GM19395 (cell line): ENCODE results near the gene KCNN1.
"Not testable (repeated sequence)": the region's sequence is repeated elsewhere in the genome, so short reads cannot be mapped to it uniquely, and the experiment has no call there.

Experiments
- ATAC-seq: cut with Tn5 transposase; IDR thresholded peaks from one replicate; pipeline ENCODE4 v1.9.1; 2021; ENCODE audit warnings: mild to moderate bottlenecking, moderate library complexity; ENCODE audit not compliant: unreplicated experiment

The KCNN1 gene

DNA sequence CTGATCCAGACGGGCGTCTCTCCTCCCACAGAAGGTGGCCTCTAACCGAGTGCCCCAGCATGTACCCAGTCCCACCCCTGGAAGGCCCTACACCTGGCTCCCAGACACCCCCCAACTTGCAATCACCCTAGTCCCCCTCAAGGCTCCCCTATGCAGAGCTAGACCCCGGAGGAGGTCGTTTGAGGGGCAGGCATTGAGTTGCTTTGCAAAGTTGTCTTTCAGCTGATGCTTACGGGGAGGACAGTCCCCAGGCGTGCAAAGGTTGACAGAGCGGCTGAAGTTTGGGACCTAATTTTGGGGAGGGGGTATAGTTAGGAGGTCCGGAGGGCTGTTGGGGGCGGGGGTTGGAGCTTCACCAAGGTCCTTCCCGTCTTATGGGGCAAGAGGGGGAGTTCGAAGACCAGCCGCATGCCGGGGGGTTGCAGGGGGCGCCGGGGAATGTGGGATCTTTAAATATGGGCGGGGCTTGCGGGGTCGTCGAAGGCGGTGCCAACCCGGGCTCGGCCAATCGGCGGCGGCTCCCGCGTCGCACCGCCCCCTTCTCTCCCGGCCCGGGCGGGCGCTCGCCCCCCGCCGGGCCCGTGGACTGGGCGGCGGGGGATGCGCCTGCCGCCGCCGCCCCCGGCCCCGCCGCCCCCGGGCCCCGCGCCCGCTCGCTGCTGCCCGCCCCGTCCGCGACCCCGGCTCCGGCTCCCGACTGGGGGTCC is at the start of gene KCNN1:
Gene KCNN1 (plus strand): TSS at position 558 of the 707 bp plus-strand sequence. CDS start 6,782 bp downstream, outside the sequence.
- no peak for ATAC-seq

DNA sequence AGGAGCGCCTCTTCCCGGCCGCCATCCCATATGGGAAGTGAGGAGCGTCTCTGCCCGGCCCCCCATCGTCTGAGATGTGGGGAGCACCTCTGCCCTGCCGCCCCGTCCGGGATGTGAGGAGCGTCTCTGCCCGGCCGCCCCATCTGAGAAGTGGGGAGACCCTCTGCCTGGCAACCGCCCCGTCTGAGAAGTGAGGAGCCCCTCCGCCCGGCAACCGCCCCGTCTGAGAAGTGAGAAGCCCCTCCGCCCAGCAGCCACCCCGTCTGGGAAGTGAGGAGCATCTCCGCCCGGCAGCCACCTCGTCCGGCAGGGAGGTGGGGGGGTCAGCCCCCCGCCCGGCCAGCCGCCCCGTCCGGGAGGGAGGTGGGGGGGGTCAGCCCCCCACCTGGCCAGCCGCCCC is 48.8 kb upstream of the KCNN1 start:
- not testable (repeated sequence) for ATAC-seq

DNA sequence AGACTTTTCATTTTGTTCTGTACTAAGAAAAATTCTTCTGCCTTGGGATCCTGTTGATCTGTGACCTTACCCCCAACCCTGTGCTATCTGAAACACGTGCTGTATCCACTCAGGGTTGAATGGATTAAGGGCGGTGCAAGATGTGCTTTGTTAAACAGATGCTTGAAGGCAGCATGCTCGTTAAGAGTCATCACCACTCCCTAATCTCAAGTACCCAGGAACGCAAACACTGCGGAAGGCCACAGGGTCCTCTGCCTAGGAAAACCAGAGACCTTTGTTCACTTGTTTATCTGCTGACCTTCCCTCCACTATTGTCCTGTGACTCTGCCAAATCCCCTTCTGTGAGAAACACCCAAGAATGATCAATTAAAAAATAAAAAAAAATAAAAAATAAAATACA is 47.8 kb upstream of the KCNN1 start:
- not testable (repeated sequence) for ATAC-seq

DNA sequence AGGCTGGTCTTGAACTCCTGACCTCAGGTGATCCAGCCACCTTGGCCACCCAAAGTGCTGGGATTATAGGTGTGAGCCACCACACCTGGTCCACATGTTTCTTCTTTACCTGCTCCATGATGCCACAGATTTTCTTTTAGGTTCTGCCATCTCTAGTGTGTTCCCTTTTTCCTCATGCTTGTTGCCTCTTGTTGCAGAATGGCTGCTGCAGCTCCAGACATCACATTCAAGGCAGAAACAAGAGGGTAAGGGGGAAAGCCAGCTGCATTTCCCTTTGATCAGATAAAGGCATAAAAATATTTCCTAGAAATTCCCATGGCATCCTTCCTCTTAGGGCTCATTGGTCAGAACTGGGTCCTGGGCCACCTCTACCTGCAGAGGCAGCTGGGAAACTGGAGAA is 46.4 kb upstream of the KCNN1 start:
- no peak for ATAC-seq

DNA sequence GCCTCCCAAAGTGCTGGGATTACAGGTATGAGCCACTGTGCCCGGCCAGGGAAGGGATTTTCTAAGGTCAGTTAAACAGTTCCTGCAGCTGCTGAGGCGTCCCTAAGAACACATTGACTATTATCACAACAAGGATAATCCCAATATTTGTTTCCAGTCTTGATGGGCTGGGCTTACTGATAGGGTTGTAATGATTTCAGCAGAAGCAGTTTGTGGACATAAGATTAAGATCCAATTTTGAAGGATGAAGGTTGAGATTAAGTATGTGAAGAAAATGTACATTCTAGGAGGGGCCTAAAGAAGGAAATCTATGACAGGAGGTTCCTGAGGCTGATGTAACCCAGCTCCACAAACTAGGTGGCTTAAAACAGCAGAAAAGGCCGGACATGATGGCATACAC is 44.8 kb upstream of the KCNN1 start:
- no peak for ATAC-seq

DNA sequence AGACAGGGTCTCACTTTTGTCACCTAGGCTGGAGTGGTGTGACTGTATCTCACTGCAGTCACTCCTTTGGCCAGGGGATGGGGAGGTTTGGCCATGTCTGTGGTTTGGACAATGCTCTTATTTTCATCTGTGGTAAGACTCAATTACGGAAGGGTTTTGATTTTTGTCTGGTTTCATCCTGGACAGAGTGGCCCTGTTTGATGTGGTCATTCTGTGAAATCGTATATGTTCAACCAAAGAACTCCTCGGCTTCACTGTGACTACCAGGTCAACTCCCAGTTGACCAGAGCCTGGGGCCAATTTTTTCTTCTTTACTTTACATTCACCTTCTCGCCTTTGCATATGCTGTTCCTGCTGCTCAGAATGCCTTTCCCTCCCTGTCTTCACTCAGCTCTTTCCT is 40.9 kb upstream of the KCNN1 start:
- ATAC-seq = no peak

DNA sequence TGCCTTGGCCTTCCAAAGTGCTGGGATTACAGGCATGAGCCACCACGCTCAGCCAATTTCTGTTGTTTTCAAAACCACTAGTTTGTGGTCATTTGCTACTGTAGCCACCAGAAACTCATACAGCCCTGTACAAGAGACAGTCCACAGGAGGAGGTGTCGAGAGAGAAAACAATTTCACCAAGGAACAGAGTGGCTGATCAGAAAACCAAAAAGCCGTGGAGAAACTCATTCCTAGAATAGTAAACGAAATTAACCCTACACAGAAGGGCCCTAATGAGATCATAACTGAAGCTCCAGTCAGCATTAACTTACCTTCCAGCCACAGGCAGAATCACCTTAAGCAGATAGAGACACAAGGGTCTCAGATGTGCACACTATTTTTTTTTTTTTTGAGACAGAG is 37.9 kb upstream of the KCNN1 start:
- ATAC-seq = no peak

DNA sequence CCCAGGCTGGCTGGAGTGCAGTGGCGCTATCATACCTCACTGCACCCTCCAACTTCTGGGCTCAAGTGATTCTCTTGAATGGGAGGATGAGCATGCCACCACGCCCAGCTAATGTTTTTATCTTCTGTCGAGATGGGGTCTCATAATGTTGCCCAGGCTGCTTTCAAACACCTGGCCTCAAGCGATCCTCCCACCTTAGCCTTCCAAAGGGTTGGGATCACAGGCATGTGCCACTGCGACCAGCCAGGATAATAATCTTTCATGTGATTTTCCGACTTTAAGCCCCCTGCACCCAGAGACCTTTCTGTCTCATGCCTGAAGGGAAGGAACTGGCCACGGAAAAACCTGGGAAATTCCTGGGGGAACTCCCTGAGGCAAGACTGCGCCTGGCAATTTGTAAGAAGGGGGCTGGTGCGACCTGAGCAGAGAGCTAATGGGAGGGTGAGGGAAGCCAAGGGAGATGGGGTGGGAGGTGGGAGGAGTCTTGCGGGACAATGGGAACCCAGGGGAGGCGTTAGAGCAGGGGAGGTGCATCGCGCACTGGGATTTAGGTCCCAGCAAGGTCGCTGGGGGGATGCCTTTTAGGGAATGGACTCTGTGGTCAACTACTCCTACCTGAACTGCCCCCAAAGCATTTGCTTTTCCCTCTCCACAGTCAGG is 35.2 kb upstream of the KCNN1 start:
- ATAC-seq = no peak

DNA sequence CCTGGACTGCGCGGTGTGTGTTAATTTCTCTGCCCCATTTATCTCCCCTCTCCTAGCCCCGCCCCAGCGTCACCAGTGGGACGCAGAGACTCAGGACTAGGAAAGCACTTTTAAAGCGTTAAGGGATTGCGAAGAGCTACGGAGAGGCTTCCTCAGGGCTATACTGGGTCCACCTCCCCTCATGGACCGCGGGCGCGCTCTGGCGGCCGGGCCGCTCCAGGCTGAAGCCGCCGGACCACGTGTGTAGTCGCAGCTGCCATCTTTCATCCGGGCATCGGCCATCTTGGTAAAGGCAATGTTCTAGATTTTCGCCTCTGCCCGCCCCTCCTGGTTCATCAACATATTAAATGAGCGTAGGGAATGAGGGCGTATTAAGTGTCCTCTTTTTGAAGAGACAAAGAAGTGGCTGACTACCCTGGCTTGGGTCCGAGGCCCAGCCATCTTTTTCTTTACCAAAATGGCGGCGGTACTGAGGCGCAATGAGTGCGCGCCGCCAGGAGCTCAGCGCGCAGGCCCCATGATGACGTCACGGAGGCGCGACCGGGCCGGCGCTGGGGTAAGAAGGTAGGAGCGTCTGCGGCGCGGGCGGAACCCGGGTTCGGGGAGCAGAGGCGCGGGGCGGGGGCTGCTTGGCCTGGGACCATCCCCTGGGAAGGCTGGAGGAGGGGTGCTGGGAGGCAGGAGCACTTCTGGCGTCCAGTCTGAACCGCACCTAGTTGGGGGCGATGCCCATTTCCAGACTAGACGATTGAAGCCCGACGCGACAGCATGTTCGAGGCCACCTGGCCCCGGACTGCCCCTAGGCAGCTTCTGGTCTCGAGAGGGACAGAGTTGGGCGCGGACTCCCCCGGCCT is 34.2 kb upstream of the KCNN1 start, which contains the start of gene CCDC124:
Gene CCDC124 (plus strand): TSS at position 531 of the 854 bp plus-strand sequence. CDS start 3,406 bp downstream, outside the sequence.
- ATAC-seq = peak; percentile 80

DNA sequence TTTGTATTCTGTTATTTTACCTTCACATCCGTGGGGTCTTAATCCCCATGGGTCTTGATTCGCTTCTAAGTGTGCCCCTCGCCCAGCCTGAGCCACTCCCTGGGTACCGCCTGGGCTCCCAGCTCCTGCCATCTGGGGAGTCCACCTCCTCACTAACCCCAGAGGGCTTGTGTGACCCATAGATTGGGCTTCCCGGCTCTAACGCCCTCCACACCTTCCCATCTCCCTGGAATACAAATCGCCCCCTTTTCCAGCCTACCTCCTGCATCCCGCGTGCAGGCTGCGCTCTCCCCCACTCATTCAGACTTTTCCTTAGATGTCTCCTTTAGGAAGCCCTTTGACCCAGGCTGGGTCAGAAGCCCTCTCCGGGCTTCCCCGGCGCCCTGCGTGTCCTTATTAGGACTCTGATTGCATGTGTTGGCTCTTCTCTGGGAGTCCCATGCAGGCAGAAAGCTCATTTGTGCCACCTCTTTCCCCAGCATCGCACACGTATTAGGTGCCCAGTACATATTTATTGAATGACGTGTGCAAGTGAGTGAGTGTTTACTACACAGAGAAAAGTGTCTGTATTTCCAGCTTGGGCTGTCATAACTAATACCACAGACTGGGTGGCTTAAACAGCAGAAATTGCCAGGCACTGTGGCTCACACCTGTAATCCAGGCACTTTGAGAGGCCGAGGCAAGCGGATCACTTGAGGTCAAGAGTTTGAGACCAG is 33.3 kb upstream of the KCNN1 start:
- ATAC-seq = no peak

DNA sequence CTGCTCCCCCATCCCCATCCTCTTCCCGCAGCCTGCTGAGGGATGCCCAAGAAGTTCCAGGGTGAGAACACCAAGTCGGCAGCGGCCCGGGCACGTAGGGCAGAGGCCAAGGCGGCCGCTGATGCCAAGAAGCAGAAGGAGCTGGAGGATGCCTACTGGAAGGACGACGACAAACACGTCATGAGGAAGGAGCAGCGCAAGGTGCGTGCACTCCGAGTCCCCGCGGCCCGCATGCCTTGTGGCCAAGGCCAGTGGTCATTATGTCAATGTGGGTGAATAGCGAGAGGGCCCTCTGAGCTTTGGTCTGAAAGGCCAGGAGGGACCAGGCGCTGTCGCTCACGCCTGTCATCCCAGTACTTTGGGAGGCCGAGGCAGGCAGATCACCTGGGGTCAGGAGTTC is 30.5 kb upstream of the KCNN1 start:
- ATAC-seq = no peak

DNA sequence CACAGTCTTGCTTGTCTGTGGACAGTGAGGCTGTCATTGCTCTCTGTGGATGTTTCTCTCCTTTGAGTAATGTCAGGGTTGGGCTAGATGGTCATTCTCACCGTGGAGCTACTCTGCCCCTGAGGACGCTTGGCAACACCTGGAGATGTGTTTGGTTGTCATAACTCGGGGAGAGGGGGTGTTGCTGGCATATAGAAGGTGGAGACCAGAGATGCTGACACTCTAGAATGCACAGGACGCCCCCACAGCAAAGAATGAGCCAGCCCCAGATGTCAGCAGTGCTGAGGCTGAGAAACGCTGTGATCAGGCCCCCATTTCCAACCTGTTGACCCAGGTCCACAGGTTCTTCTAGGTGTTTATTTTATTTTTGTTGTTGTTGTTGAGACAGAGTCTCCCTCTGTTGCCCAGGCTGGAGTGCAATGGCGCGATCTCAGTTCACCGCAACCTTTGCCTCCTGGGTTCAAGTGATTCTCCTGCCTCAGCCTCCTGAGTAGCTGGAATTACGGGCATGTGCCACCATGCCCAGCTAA is 29.5 kb upstream of the KCNN1 start:
- ATAC-seq = no peak

DNA sequence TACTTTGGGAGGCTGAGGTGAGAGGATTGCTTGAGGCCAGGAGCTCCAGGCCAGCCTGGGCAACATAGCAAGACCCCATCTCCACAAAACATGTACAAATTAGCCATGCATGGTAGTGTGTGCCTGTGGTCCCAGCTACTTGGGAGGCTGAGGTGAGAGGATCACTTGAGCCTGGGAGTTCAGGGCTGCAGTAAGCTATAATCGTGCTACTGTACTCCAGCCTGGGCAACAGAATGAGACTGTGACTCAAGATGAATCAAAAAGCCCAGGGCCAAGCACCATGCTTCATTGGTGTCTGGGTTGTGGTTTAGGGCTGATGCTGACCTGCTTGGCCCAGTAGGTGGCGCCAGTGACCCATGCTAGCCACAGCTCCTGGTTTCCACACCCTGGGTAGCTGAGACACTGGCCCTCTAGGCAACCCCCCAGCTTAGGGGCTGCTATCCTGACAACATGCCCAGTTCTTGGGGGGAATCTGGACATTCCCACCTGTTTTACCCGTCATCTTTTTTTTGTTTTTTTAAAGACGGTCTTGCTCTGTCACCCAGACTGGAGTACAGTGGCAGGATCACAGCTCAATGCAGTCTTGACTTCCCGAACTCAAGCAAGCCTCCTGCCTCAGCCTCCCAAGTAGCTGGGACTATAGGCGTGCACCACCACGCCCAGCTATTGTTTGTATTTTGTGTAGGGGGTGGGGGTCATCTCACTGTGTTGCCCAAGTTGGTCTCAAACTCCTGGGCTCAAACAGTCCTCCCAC is 28.6 kb upstream of the KCNN1 start:
- no peak for ATAC-seq

DNA sequence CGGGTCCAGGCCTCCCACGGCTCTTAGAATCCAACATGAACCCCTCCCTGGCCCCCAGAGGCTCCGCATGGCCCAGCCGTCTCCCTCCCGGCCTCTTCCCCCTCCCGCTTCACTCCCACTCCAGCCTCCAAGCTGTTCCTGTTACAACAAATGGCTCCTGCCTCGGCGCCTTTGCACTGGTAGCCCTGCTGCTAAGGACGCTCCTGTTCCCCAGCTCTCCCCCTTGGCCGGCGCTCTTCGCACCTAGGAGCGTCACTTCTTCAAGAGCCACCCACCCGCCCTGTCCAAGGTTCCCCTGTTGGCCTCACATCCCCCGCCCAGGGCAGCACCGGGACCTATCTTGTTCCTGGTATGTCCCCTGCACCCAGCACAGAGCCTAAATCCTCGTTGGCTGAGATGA is 24.7 kb upstream of the KCNN1 start:
- no peak for ATAC-seq

DNA sequence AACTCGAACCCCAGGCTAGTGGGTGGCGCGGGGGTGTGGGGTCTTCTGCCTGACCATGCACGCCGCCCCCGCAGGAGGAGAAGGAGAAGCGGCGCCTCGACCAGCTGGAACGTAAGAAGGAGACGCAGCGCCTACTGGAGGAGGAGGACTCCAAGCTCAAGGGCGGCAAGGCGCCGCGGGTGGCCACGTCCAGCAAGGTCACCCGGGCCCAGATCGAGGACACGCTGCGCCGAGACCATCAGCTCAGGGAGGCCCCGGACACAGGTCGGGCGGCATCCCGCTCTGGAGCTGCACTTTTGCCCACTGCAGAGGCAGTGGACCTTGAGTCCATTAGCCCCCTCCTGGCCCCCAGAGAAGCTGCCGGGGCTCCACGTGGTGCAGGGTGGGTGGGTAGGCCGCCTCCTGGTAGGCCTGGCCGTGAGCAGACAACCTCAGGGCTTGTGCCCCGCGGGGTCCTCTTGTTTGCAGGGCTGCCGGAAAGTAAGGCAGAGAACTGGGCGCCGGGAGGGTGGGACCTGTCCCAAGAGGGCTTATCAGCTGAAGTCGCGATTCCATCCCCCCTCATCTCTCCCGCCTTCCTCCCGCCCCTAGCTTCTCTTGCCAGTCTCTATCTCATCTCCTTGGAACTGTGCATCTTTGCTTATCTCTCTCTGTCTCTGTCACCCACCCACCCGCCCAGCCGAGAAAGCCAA is 24.2 kb upstream of the KCNN1 start:
- ATAC-seq = no peak

DNA sequence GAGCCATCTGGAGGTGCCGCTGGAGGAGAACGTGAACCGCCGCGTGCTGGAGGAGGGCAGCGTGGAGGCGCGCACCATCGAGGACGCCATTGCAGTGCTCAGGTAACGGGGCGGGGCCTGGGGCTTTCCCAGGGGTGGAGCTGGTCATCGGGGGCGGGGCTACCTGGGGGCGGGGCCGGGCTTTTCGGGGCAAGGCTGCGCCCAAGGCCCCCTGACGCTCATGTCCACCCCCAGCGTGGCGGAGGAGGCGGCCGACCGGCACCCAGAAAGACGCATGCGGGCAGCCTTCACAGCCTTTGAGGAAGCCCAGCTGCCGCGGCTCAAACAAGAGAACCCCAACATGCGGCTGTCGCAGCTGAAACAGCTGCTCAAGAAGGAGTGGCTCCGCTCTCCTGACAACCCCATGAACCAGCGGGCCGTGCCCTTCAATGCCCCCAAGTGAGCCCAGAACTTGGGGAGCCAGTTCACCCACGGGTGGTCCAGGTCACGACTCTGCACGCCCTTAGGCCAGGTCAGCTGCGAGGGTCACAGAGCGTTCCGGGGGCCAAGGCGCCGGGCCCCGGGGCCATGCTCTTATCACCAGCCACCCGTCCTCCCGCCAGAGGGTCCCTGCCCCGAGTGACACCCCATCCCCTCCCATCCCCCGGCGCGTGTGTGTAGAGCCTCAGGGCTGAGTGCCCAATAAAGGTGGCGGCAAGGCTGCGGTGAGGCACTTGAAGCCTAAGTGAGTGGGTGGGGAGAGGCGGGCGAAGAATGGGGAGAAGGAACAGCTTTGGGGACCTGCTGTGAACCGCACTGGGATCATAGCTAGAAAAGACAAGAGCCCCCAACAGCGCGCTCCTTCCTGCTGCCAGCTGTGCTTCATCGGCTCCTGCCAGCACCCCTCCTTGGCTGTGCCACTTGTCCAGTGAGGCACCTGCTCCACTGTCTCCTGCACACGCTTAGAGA is 23.4 kb upstream of the KCNN1 start:
- ATAC-seq = no peak

DNA sequence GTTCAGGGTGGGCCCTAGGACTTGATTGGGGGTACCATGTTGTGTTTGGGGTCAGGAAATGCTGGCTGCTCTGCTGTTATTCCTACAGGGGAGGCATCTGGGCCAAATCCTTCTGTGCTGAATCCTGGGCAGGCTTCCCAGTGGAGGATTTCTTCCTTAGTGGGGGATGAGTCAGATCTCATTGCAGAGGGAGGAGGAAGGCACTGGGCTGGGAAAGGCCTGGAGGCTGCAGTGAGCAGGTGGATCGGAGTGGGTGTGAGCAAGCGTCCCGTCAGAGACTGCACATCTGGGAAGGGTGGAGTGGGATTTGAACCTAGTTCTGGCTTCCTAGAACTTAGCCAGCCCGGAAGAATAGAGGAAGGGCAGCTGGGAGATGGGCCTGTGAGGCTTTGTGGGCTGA is 22.6 kb upstream of the KCNN1 start:
- ATAC-seq = no peak
